WTC11 (cell line): ENCODE measurements around the gene PLS1.

Experiments used
- CTCF ChIP-seq: fragments of 200-600 bp; IDR thresholded peaks from 2 replicates; pipeline ENCODE4 v1.8.0; 2022; ENCODE audit warnings: antibody characterized with exemption
- ZMAT4 ChIP-seq: fragments of 250-450 bp; sonication (Bioruptor Pico); IDR thresholded peaks from 2 replicates; pipeline ENCODE4 v1.9.0; 2021; ENCODE audit warnings: mild to moderate bottlenecking

GRCh38 chr3:142670120-142670519, 73.9 kb downstream of the PLS1 start:
- TF ChIP-seq CTCF (no peak), ZMAT4 (CRISPR knock-in tag) (no peak)
